HepG2 (cell line): ENCODE results near the gene ENTREP3. TPM values are rescaled to one million over a fixed set of nuclear protein-coding genes. Genes with fewer than 3 reads are reported as not detected.

Source experiments
- ARID5B ChIP-seq: IDR thresholded peaks from 2 replicates; pipeline ENCODE4 v1.4.0; 2020; ENCODE audit warnings: mild to moderate bottlenecking, missing genetic modification reagents
- CTCF ChIP-seq: sonication (generic); formaldehyde crosslinking; IDR thresholded peaks from 2 replicates; pipeline ENCODE4 v1.5.0; 2020; ENCODE audit warnings: mild to moderate bottlenecking, missing genetic modification reagents, moderate library complexity
- FOXA3 ChIP-seq: IDR thresholded peaks from 2 replicates; pipeline ENCODE4 v1.6.1; 2016; ENCODE audit warnings: missing genetic modification reagents, missing compliant biosample characterization
- HINFP ChIP-seq: sonication (generic); formaldehyde crosslinking; IDR thresholded peaks from 2 replicates; pipeline ENCODE4 v1.4.0; 2020; ENCODE audit warnings: low read depth, mild to moderate bottlenecking, missing genetic modification reagents
- HNF1B ChIP-seq: sonication (generic); formaldehyde crosslinking; IDR thresholded peaks from 2 replicates; pipeline ENCODE4 v1.5.1; 2020; ENCODE audit warnings: mild to moderate bottlenecking, moderate library complexity, missing genetic modification reagents
- MAZ ChIP-seq, 2 experiments: sonication (generic) in 1 of 2; formaldehyde crosslinking in 1 of 2; IDR thresholded peaks; 2 replicates each; pipeline versions ENCODE4 v1.5.0 to v1.6.1; 2012 to 2020; ENCODE audit warnings: low read depth in 2 of 2, mild to moderate bottlenecking in 2 of 2, borderline replicate concordance in 1 of 2, improper control_type of control experiment in 1 of 2, low read length in 1 of 2, missing genetic modification reagents in 1 of 2, moderate library complexity in 1 of 2
- MIER3 ChIP-seq: IDR thresholded peaks from 2 replicates; pipeline ENCODE4 v1.6.1; 2016; ENCODE audit warnings: missing compliant biosample characterization, borderline replicate concordance
- ZNF557 ChIP-seq: sonication (generic); formaldehyde crosslinking; IDR thresholded peaks from 2 replicates; pipeline ENCODE4 v1.4.0; 2020; ENCODE audit warnings: missing genetic modification reagents
- ZNF891 ChIP-seq: sonication (generic); formaldehyde crosslinking; IDR thresholded peaks from 2 replicates; pipeline ENCODE4 v1.5.0; 2020; ENCODE audit warnings: mild to moderate bottlenecking, missing genetic modification reagents
- polyA plus RNA-seq, 8 experiments: library from polyadenylated mRNA; depleted of rRNA in 3 of 8; stranded (reverse) in 7 of 8; unstranded in 1 of 8; fragments of >200 nt; fragmentation: Illumina TruSeq in 4 of 8; extraction: Trizol in 4 of 8; gene quantifications; 2 replicates each; pipeline versions ENCODE4 v1.2.1 to v1.2.3, GENCODE V29; 2011 to 2016; ENCODE audit warnings: low read depth in 4 of 8, missing spikeins in 1 of 8, mixed read lengths in 1 of 8; ENCODE audit not compliant: insufficient read depth in 1 of 8
- total RNA-seq, 5 experiments: library from RNA; depleted of rRNA; stranded (reverse); fragments of >200 nt; fragmentation: Illumina TruSeq; extraction: Trizol; gene quantifications; 2 replicates each; pipeline ENCODE4 v1.2.3, GENCODE V29; 2016; ENCODE audit warnings: low read depth in 1 of 5

The ENTREP3 gene
- total and polyA plus RNA-seq, 2 of the 13 experiments (the other 11 are each of a cell fraction or from before 2014, with no cell fraction given): 4.1 to 9.9 TPM

GRCh38 chr1:155255243-155256007 lies at the start of gene ENTREP3 (continued):
- TF ChIP-seq ARID5B (peak; percentile 32; the same call in 1 of the 2 replicates), HNF1B (CRISPR knock-in tag) (peak; percentile 78), FOXA3 (peak; percentile 31; the same call in 1 of the 2 replicates), ZNF891 (0 out of 2 replicates have a peak, but pooled peaks have one; percentile 21), CTCF (CRISPR knock-in tag) (peak; percentile 34; the same call in 1 of the 2 replicates), MAZ (IDR thresholded peaks at IDR 0.05; ENCODE audit: borderline replicate concordance, low read depth, low read length) (peak; percentile 47; the same call in 1 of the 2 replicates), MAZ (CRISPR knock-in tag; IDR thresholded peaks at IDR 0.05; ENCODE audit: low read depth) (peak; percentile 57; the same call in 1 of the 2 replicates), MIER3 (CRISPR knock-in tag) (peak; percentile 51; the same call in 1 of the 2 replicates), ZNF557 (CRISPR knock-in tag) (peak; percentile 48; the same call in 1 of the 2 replicates), HINFP (CRISPR knock-in tag) (peak; percentile 68; the same call in 1 of the 2 replicates)
